GM18519 (cell line): Measurements from ENCODE around the gene GP9.
"Not testable (repeated sequence)": the region's sequence is repeated elsewhere in the genome, so short reads cannot be mapped to it uniquely, and the experiment has no call there.

Experiments used
- ATAC-seq: cut with Tn5 transposase; IDR thresholded peaks from one replicate; pipeline ENCODE4 v1.9.1; 2021; ENCODE audit warnings: mild to moderate bottlenecking, moderate library complexity; ENCODE audit not compliant: unreplicated experiment, low FRiP score

The GP9 gene

DNA sequence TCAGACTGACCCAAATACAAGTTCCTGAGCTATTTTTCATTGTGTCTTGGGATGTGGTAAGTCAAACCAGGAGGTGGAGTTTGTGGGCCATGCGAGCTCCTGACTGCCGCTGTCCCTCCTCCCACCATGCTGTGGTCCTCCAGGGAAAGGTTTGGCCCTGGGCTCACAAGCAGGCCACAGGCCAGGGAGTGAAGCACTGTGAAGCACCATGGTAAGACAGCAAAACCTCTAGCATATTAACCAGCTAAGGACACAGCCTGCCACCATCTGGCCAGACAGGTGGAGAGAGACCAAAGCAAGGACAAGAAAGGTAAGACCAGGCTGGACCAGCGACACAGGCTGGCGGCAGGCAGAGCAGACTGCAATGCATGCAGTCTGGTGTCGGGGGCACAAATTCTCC is 45.7 kb downstream of the GP9 start:
- ATAC-seq, result no peak

DNA sequence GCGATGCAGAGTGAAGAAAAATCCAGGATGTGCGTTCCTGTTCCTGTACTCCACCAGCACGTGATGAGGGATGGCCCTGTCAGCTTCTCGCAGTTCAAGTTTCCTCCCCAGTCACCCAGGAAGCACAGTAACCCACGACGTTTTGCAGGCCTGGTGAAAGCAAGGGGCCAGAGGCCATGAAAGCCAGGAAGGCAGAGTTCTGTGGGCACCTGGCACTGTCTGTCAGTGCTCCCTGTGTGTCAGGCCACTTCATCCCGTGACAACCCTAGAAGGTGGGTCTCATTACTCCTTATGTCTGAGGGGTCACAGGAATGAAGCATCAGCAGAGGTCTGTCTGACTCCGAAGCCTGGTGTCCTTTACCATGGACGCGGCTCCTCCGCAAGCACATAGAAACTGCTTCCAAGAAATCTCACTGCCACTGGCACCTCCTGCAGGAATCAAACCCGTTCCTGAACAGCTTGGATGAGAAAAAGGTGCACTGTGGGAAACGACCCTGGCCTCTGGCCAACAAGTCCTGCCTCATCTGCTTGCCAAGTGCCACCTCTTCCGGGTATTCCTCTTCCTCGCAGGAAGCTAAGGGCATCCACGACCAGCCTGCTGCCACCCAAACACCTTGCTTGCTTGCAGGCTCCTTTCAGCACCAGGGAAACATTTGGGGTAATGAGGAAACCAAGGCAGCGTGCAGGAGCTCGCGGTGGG is 46.4 kb downstream of the GP9 start:
- ATAC-seq, result no peak

DNA sequence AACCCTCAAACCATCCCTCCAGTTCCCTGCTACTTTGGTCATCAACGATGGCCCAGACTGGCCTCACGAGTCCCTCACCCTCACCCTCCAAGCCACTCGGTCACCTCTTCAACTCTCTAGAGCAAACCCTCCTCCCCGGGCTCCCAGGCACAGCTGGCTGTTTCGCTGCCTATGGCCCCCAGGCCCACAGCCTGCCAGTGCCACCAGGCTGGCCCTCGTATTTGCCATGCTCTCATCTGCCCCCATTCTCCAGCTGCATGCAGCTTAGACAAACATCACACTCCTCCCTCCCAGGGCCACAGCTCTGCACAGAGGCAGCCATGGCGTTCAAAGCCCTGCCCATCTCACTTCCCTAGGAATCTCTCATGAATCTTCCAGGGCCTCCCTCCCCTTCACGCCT is 47.2 kb downstream of the GP9 start:
- ATAC-seq, result no peak

DNA sequence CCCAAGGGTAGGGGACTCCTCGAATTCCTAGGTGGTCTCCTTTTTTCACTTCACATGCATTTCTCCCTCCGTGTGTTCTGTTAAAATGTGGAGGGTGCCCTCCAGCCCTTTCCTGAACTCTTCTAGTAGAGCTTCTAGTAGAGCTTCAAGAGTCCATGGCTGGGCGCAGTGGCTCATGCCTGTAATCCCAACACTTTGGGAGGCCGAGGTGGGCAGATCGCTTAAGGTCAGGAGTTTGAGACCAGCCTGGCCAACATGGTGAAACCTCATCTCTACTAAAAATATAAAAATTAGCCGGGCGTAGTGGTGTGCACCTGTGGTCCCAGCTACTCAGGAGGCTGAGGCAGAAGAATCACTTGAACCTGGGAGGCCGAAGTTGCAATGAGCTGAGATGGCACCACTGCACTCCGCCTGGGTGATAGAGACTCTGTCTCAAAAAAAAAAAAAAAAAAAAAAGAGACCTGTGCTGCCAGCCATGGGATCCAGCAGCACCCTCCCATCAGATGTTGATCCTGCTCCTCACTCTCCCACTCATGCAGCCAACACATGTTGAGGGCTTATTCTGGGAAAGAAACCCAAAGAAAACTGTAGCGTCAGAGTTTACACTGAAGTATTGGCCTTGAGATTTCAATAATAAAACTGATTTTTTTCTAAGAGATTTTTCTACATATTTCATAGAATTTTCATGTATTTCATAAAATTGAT is 50.6 kb downstream of the GP9 start:
- not testable (repeated sequence) for ATAC-seq
